Measurements from ENCODE around the gene RAB3B. TPM values are rescaled to one million over a fixed set of nuclear protein-coding genes. Genes with fewer than 3 reads are reported as not detected.

RAB3B gene
- total and polyA plus RNA-seq, 8 donors, result 0.69 to 5.7 (median 1.6) TPM

DNA sequence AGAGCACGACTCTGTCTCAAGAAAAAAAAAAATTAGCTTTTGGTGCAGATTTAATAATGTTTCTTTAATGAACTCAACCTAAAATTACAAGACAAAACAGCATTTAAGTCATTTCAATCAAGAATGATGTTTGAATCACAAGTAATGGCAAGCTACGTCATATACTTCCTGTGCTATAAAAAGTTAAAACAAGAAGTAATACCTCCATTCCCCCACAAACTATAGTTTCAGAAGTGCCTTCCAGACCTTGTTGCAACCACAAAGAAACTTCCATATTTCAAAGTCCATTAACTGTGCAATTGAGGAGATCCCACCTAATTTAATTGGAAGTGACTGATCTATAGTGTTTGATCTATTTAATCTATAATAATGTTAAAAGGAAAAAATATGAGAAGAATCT lies 127.1 kb downstream of the RAB3B start:
- intact Hi-C loops (cut with DNase I), result no loop called here
- H3K36me3 ChIP-seq, result no peaks in the 10 kb centered on the region
- no peak for ATAC-seq
- H3K4me1 ChIP-seq, result no peaks in the 10 kb centered on the region
- no peak overlapping the region for H3K27ac ChIP-seq
- WGBS, 2 donors, result 90 to 94% methylated on average over 2 of the region's 2 CpGs
- no peak for FAIRE-seq
- H3K27me3 ChIP-seq, result no peaks in the 10 kb centered on the region
- TF ChIP-seq, protein P1, sequence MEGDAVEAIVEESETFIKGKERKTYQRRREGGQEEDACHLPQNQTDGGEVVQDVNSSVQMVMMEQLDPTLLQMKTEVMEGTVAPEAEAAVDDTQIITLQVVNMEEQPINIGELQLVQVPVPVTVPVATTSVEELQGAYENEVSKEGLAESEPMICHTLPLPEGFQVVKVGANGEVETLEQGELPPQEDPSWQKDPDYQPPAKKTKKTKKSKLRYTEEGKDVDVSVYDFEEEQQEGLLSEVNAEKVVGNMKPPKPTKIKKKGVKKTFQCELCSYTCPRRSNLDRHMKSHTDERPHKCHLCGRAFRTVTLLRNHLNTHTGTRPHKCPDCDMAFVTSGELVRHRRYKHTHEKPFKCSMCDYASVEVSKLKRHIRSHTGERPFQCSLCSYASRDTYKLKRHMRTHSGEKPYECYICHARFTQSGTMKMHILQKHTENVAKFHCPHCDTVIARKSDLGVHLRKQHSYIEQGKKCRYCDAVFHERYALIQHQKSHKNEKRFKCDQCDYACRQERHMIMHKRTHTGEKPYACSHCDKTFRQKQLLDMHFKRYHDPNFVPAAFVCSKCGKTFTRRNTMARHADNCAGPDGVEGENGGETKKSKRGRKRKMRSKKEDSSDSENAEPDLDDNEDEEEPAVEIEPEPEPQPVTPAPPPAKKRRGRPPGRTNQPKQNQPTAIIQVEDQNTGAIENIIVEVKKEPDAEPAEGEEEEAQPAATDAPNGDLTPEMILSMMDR (IDR thresholded peaks at IDR 0.05), result no peak
- DNase-seq, result no peak
- H3K9me3 ChIP-seq, result no peaks in the 10 kb centered on the region
- H3K4me3 ChIP-seq, result no peak overlapping the region

DNA sequence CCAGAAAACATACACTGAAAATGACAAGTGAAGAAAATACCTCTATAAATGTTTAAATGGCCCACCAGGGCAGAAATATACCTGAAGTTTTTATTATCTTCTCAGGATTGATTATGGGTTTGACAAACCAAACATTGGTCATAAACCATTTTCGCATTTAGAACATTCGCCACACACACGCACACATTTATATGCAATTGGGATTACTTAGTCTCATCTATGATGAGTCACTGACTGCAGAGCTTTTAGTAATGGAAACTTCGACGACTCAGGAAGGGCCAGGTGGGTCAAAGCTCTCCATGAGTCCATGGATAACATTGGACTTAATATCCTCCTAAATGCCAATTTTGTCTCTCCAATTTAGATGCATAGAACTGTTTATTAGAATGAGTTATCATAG lies 128.8 kb downstream of the RAB3B start:
- TF ChIP-seq, protein P1 (IDR thresholded peaks at IDR 0.05), result no peak
- intact Hi-C loops (cut with DNase I), result no loop called here
- H3K4me1 ChIP-seq, result no peaks in the 10 kb centered on the region
- H3K27me3 ChIP-seq, result no peaks in the 10 kb centered on the region
- H3K4me3 ChIP-seq, result no peak overlapping the region
- no peaks in the 10 kb centered on the region for H3K9me3 ChIP-seq
- ATAC-seq (no peak), FAIRE-seq (no peak), DNase-seq (no peak)
- WGBS, 2 donors, result 95 to 98% methylated on average over 5 of the region's 5 CpGs
- no peaks in the 10 kb centered on the region for H3K36me3 ChIP-seq
- no peak overlapping the region for H3K27ac ChIP-seq

DNA sequence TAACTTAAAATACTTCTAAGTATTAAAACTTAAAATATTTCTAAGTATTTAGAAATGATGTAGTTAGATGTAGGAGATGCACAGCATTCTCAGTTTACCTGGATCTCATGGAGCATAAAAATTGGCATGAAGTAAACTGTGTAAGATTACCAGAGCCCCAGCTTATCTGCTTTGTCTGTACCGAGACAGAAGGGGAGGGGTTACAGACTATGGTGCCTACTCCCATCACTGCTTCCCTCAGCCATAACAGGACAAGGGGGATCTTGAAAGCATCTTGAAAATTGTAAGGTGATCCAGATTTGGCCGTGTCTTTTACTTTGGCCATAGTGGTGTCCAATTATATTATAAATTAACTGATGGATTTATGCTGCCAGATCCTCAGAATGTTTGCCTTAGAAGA lies 130.8 kb downstream of the RAB3B start:
- Histone ChIP-seq H3K4me3 (no peak overlapping the region), H3K36me3 (no peaks in the 10 kb centered on the region), H3K27ac (no peak overlapping the region), H3K4me1 (no peaks in the 10 kb centered on the region), H3K27me3 (no peaks in the 10 kb centered on the region), H3K9me3 (no peaks in the 10 kb centered on the region)
- ATAC-seq (no peak), DNase-seq (no peak), FAIRE-seq (no peak)
- WGBS, 2 donors, result 62 to 63% methylated on average over 2 of the region's 2 CpGs
- TF ChIP-seq, protein P1 (IDR thresholded peaks at IDR 0.05), result no peak
- intact Hi-C loops (cut with DNase I), result no loop called here

DNA sequence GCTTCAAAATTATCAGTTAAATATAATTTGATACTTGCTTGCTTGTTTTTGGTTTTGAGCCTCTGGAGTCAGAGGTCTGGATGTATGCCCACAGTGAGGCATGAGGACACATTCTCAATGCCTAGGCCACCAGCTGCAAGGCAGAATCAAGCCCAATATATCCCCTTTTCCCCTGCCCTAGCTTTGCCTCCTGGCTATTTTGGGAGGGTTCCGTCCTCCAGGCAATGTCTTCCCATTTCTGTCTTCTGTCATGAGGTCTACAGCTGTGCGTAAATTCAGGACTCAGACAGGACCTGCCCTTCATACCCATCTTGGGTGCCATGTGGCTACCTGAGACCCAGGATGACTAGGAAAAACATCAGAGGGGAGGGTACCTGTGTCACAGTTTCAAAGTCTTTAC lies 131.2 kb downstream of the RAB3B start:
- H3K4me1 ChIP-seq, result no peaks in the 10 kb centered on the region
- H3K4me3 ChIP-seq, result no peak overlapping the region
- 95 to 98% methylated on average over 2 of the region's 2 CpGs for WGBS, 2 donors
- no peaks in the 10 kb centered on the region for H3K36me3 ChIP-seq
- no peak overlapping the region for H3K27ac ChIP-seq
- DNase-seq, result no peak
- H3K27me3 ChIP-seq, result no peaks in the 10 kb centered on the region
- H3K9me3 ChIP-seq, result no peaks in the 10 kb centered on the region
- intact Hi-C loops (cut with DNase I), result no loop called here
- FAIRE-seq, result no peak
- TF ChIP-seq, protein P1 (IDR thresholded peaks at IDR 0.05), result no peak
- ATAC-seq, result no peak

DNA sequence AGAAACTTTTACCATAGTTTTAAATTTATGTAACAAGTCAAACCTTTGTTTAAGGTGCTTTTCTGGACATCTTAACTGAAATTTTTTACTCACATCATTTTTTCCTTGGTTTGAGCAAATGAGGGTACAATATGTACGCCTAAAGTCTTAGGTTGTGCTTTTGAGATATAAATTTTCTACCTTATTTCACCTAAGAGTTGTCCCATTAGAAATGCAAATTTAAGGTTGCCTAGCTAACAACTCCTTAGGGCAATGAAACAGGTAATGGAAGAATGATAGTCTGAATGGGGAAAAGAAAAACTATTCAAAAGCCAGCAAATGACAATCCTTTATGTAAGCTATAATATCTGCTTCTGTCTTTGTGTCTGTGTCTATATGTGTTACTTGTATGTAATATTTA lies 131.6 kb downstream of the RAB3B start:
- H3K27ac ChIP-seq, result no peak overlapping the region
- H3K36me3 ChIP-seq, result no peaks in the 10 kb centered on the region
- no peaks in the 10 kb centered on the region for H3K27me3 ChIP-seq
- no peaks in the 10 kb centered on the region for H3K4me1 ChIP-seq
- ATAC-seq (no peak), DNase-seq (no peak), FAIRE-seq (no peak)
- H3K4me3 ChIP-seq, result no peak overlapping the region
- H3K9me3 ChIP-seq, result no peaks in the 10 kb centered on the region
- WGBS, 2 donors, result 57 to 59% methylated on average over 1 of the region's 1 CpG
- TF ChIP-seq, protein P1 (IDR thresholded peaks at IDR 0.05), result no peak
- intact Hi-C loops (cut with DNase I), result no loop called here

Other genes with a start within 250 kb of the RAB3B start
- 10 to 100 TPM; 56.1 to 73.6 (median 61.3) TPM for gene NRDC, start 112.0 kb downstream of the RAB3B start, total RNA-seq
- 10 to 100 TPM; 85.3 to 85.6 TPM for gene NRDC, start 112.0 kb downstream of the RAB3B start, polyA plus RNA-seq
- gene KTI12, start 43.1 kb upstream of the RAB3B start, total RNA-seq, result 1 to 10 TPM; 2.3 to 4.7 (median 3.4) TPM
- 1 to 10 TPM; 3.1 to 7.1 TPM for gene KTI12, start 43.1 kb upstream of the RAB3B start, polyA plus RNA-seq
- gene TXNDC12, start 64.5 kb upstream of the RAB3B start, total RNA-seq, result 10 to 100 TPM; 25.7 to 39.4 (median 34.9) TPM
- 10 to 100 TPM in 1 of 2 donors, 1 to 10 TPM in 1; 9.9 to 17.0 TPM for gene TXNDC12, start 64.5 kb upstream of the RAB3B start, polyA plus RNA-seq
- gene BTF3L4, start 65.6 kb upstream of the RAB3B start, total RNA-seq, result 10 to 100 TPM; 15.8 to 29.7 (median 21.2) TPM
- gene BTF3L4, start 65.6 kb upstream of the RAB3B start, polyA plus RNA-seq, result 10 to 100 TPM; 23.4 to 26.7 TPM
- gene ZFYVE9, start 151.4 kb upstream of the RAB3B start, total RNA-seq, result 10 to 100 TPM; 11.8 to 16.9 (median 14.0) TPM
- 1 to 10 TPM; 3.0 to 7.5 TPM for gene ZFYVE9, start 151.4 kb upstream of the RAB3B start, polyA plus RNA-seq